Effector memory CD8-positive, alpha-beta T cell (primary cell): ENCODE data around the gene KRTAP10-5.
"Not testable (repeated sequence)": the region's sequence is repeated elsewhere in the genome, so short reads cannot be mapped to it uniquely, and the experiment has no call there.

Experiments
- ATAC-seq: fragments of 150-1000 bp; cut with Tn5 transposase; replicated peaks from 2 replicates; pipeline ENCODE4 v1.10.0; 2021; ENCODE audit warnings: mild to moderate bottlenecking, moderate library complexity
- DNase-seq, 3 experiments: peaks; one replicate each; pipeline ENCODE4 v3.0.0; 2021
- H3K27ac Mint-ChIP-seq, 2 donors: one replicate each; pipeline ENCODE4 v1.8.0; 2022; ENCODE audit warnings: mild to moderate bottlenecking in 2 of 2, mixed read lengths in 2 of 2, moderate library complexity in 2 of 2
- H3K27me3 Mint-ChIP-seq, 2 donors: one replicate each; pipeline ENCODE4 v1.8.0; 2022; ENCODE audit warnings: mixed read lengths in 2 of 2
- H3K36me3 Mint-ChIP-seq: one replicate; pipeline ENCODE4 v1.8.0; 2022; ENCODE audit warnings: mild to moderate bottlenecking, moderate library complexity, mixed read lengths; ENCODE audit not compliant: insufficient read depth
- H3K4me1 Mint-ChIP-seq, 2 donors: one replicate each; pipeline ENCODE4 v1.8.0; 2022; ENCODE audit warnings: low read depth in 2 of 2, mixed read lengths in 2 of 2
- H3K4me3 Mint-ChIP-seq, 2 donors: one replicate each; pipeline ENCODE4 v1.8.0; 2022; ENCODE audit warnings: mild to moderate bottlenecking in 2 of 2, mixed read lengths in 2 of 2, moderate library complexity in 2 of 2
- H3K9me3 Mint-ChIP-seq, 2 donors: one replicate each; pipeline ENCODE4 v1.8.0; 2022; ENCODE audit warnings: mixed read lengths in 2 of 2

KRTAP10-5 gene

GRCh38 chr21:44603109-44603875, 22.9 kb upstream of the KRTAP10-5 start:
- Mint-ChIP-seq H3K4me3 (no peak overlapping the region), H3K36me3 (peaks cover 2% of the 10 kb centered on the region), H3K27ac (no peak overlapping the region), H3K9me3 (peaks cover 2 to 4% of the 10 kb centered on the region in 2 donors), H3K27me3 (peaks cover 0 to 50% of the 10 kb centered on the region in 2 donors), H3K4me1 (peaks cover 0 to 5% of the 10 kb centered on the region in 2 donors)
- no peak for DNase-seq
- ATAC-seq, result no peak

DNA sequence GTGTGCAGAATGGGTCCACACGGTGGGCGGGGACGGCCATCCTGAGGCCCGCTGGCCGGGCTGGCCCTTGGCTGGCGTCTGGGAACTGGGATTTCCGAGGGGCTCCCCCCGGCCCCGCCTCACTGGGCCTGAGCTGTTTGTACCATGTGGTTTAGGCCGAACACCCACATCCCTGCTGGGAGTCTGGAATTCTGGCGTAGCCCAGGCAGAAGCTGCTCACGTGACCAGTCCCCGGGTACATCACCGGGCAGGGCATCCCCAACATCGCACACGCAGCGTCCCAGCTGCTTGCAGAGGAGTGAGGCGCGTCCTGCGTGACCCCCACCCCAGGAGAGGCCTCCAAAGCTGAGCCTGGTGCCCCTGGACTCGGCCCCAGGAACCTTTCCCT, 22.1 kb upstream of the KRTAP10-5 start:
- H3K36me3 Mint-ChIP-seq, result peaks cover 2% of the 10 kb centered on the region
- H3K4me1 Mint-ChIP-seq, result peaks cover 0 to 5% of the 10 kb centered on the region in 2 donors
- H3K9me3 Mint-ChIP-seq, result peaks cover 2 to 4% of the 10 kb centered on the region in 2 donors
- DNase-seq (no peak), ATAC-seq (no peak)
- peaks cover 0 to 50% of the 10 kb centered on the region in 2 donors for H3K27me3 Mint-ChIP-seq
- no peak overlapping the region for H3K4me3 Mint-ChIP-seq
- no peak overlapping the region for H3K27ac Mint-ChIP-seq

DNA sequence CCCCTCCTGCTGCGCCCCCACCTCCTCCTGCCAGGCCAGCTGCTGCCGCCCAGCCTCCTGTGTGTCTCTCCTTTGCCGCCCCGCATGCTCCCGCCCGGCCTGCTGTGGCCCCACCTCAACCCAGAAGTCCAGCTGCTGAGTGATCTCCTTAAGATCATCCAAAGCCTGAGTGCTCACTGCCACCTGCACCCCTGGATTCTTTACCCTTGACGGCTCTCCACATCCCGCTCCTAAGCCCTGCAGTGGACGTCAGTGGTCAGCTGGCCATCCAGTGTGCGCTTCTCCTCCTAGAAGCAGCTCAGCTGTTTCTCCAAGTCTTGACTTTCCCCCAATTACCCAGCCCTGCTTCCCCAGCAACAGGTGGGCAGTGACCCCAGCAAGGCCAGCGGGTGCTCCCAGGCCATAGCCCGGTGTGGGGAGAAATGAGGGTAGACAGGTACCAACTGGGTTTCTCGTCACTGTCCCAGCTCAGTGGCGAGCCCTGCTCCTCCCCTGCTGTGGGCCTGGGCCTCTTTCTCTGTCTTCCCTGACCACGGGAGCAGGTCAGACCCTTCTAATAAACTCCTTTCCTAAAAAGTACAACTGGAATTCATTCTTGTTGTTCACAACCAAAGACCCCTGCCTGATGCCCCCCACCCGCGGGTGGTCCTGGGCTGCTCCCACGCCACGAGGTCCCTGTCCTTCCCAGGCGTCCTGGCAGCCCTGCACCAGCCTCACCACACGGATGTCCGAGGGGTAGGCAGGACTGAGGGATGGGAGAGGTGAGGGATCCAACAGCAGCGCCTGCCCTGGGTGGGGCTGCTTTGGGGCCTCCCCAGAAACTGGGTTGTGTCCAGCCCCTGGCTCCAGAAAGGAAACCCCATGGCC, 21.4 kb upstream of the KRTAP10-5 start:
- Mint-ChIP-seq H3K4me3 (no peak overlapping the region), H3K4me1 (peaks cover 0 to 5% of the 10 kb centered on the region in 2 donors), H3K9me3 (peaks cover 2 to 4% of the 10 kb centered on the region in 2 donors), H3K27me3 (peaks cover 0 to 50% of the 10 kb centered on the region in 2 donors), H3K27ac (peak overlapping the region in 1 of 2 donors; percentile 49), H3K36me3 (peaks cover 2% of the 10 kb centered on the region)
- no peak for DNase-seq
- no peak for ATAC-seq

DNA sequence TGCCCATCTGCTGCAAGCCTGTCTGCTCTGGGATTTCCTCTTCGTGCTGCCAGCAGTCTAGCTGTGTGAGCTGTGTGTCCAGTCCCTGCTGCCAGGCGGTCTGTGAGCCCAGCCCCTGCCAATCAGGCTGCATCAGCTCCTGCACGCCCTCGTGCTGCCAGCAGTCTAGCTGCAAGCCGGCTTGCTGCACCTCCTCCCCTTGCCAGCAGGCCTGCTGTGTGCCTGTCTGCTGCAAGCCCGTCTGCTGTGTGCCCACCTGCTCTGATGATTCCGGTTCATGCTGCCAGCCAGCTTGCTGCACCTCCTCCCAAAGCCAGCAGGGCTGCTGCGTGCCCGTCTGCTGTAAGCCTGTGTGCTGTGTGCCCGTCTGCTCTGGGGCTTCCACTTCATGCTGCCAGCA, 20.7 kb upstream of the KRTAP10-5 start:
- H3K27me3 Mint-ChIP-seq, result peaks cover 0 to 43% of the 10 kb centered on the region in 2 donors
- H3K27ac Mint-ChIP-seq, H3K4me1 Mint-ChIP-seq, H3K9me3 Mint-ChIP-seq, DNase-seq, H3K36me3 Mint-ChIP-seq, H3K4me3 Mint-ChIP-seq, ATAC-seq: not testable (repeated sequence)

- DNase-seq, H3K4me3 Mint-ChIP-seq, H3K27ac Mint-ChIP-seq, H3K9me3 Mint-ChIP-seq, H3K36me3 Mint-ChIP-seq, H3K4me1 Mint-ChIP-seq, ATAC-seq: not testable (repeated sequence)
- peaks cover 0 to 35% of the 10 kb centered on the region in 2 donors for H3K27me3 Mint-ChIP-seq
These were observed 19.9 kb upstream of the KRTAP10-5 start, which contains the start of gene KRTAP10-7 for GRCh38 chr21:44600118-44600978. KRTAP10-7 (plus strand) TSS chr21:44600597; CDS start chr21:44600622, 25 bp downstream.

DNA sequence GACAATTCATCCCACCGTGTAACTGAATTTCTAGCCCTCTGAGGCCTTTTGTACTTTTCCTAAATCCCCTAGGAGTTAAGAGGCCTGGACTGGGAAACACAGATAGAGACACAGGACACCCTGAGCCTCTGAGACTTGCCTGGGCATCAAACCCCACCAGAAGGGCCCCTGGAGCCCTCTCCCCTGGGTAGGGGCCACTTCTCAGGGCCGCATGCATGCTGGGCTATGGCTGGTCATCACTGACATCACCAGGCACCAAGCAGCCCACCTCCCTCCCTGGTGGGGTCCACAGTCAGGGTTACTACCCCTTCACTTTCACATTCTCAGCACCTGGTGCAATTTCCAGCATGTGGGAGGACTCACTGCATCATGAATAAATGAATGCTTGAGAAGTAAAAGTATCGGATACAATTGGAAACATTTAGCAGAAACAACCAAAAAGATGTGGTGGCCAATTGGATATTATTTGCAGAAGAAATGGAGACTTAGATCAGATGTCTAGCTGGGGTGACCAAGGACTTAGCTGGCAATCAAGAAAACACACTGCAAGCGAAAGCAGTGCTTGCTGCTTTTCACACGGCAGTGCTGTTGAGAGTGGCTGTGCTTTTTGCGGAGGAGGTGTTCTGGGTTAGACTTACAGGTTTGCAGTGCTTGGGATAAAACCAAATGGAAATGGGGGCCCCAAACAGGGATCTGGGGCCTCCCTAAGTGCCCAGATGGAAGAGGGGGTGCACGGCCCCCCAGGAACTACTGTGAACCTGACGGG, 19.0 kb upstream of the KRTAP10-5 start:
- Mint-ChIP-seq H3K36me3 (peaks cover 2% of the 10 kb centered on the region), H3K4me1 (peaks cover 5 to 7% of the 10 kb centered on the region in 2 donors), H3K4me3 (no peak overlapping the region), H3K9me3 (peaks cover 2 to 4% of the 10 kb centered on the region in 2 donors), H3K27ac (no peak overlapping the region), H3K27me3 (peaks cover 0 to 26% of the 10 kb centered on the region in 2 donors)
- no peak for ATAC-seq
- DNase-seq, result no peak

- H3K4me1 Mint-ChIP-seq, result peaks cover 5 to 9% of the 10 kb centered on the region in 2 donors
- no peak for ATAC-seq
- peaks cover 2 to 4% of the 10 kb centered on the region in 2 donors for H3K9me3 Mint-ChIP-seq
- H3K4me3 Mint-ChIP-seq, result no peak overlapping the region
- no peak for DNase-seq
- H3K36me3 Mint-ChIP-seq, result no peaks in the 10 kb centered on the region
- no peak overlapping the region for H3K27ac Mint-ChIP-seq
- peaks cover 0 to 21% of the 10 kb centered on the region in 2 donors for H3K27me3 Mint-ChIP-seq
These were observed 17.7 kb upstream of the KRTAP10-5 start for GRCh38 chr21:44598061-44598460.

- no peaks in the 10 kb centered on the region for H3K36me3 Mint-ChIP-seq
These were observed 15.8 kb upstream of the KRTAP10-5 start for GRCh38 chr21:44596068-44596725.

GRCh38 chr21:44595524-44595923, 15.1 kb upstream of the KRTAP10-5 start:
- Mint-ChIP-seq H3K4me3 (no peak overlapping the region), H3K4me1 (peaks cover 4 to 5% of the 10 kb centered on the region in 2 donors), H3K9me3 (peaks cover 2 to 4% of the 10 kb centered on the region in 2 donors), H3K36me3 (no peaks in the 10 kb centered on the region), H3K27ac (peak overlapping the region; percentile 18 to 55), H3K27me3 (peaks cover 0 to 17% of the 10 kb centered on the region in 2 donors)
- ATAC-seq, result no peak
- no peak for DNase-seq

More at GRCh38 chr21:44596068-44596725, 15.8 kb upstream of the KRTAP10-5 start:
- DNase-seq, result no peak
- Mint-ChIP-seq H3K27ac (no peak overlapping the region), H3K27me3 (peaks cover 0 to 21% of the 10 kb centered on the region in 2 donors), H3K4me3 (no peak overlapping the region), H3K4me1 (peaks cover 5% of the 10 kb centered on the region in 2 donors), H3K9me3 (peaks cover 2 to 4% of the 10 kb centered on the region in 2 donors)
- ATAC-seq, result no peak

- ATAC-seq (no peak), DNase-seq (no peak)
- Mint-ChIP-seq H3K36me3 (no peaks in the 10 kb centered on the region), H3K27me3 (peaks cover 0 to 27% of the 10 kb centered on the region in 2 donors), H3K4me3 (no peak overlapping the region), H3K9me3 (peaks cover 2 to 4% of the 10 kb centered on the region in 2 donors), H3K27ac (no peak overlapping the region), H3K4me1 (peaks cover 4 to 5% of the 10 kb centered on the region in 2 donors)
These were observed 14.1 kb upstream of the KRTAP10-5 start for GRCh38 chr21:44594406-44594916.

DNA sequence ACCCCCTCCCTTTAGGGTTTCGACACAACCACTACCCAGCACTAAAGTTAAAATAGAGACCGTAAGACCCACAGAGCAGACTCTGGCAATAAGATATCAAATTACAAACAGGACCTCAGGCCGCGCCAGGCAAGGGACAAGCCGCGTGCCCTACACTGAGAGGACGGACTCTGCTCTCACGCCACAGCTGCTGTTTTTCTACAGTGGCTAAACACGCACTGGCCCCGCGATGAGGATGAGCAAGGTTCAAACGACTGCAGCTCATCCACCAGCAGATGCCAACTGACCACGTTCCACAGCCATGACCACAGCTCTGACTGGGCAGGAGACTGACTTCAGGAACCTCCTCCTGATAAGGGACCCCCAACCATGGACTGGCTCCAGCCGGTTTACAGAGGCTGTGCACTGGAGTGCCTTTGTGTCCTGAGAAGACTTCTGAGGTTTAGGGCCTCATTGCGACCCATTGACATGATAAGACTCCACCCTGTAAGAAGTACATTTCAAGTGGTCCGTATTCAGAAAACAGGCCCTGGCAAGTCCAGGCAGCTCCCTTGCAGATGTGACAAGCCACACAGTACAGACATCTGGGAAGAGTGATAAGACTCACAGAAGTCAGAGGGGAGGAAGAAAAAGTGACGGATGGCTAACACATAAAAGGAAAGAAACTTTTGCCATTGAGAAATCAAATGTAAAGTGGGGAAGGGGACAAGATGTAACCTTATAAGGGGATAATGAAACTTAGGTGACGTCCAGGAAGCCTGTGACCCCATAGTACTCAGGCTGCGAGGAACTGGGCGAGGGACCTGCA, 13.4 kb upstream of the KRTAP10-5 start:
- H3K9me3 Mint-ChIP-seq, result peaks cover 2% of the 10 kb centered on the region in 2 donors
- no peaks in the 10 kb centered on the region for H3K36me3 Mint-ChIP-seq
- DNase-seq, result no peak
- H3K27ac Mint-ChIP-seq, result no peak overlapping the region
- ATAC-seq, result no peak
- peaks cover 4 to 5% of the 10 kb centered on the region in 2 donors for H3K4me1 Mint-ChIP-seq
- peaks cover 0 to 33% of the 10 kb centered on the region in 2 donors for H3K27me3 Mint-ChIP-seq
- H3K4me3 Mint-ChIP-seq, result no peak overlapping the region
